A549 (cell line): ENCODE results near the gene TP53TG5. TPM values are rescaled to one million over a fixed set of nuclear protein-coding genes. Genes with fewer than 3 reads are reported as not detected.
A peak's percentile ranks its signal among the peaks of the same experiment; 100 is the strongest.

Experiments used
- ATAC-seq, 2 experiments: fragments of 200-7000 bp in 1 of 2; fragments of >200 bp in 1 of 2; cut with Nextera tagmentation in 1 of 2; cut with Tn5 transposase in 1 of 2; 3 replicates each; pipeline versions ENCODE4 v1.8.0 to v1.9.1; 2018 to 2020; ENCODE audit warnings: mild to moderate bottlenecking in 1 of 2, moderate library complexity in 1 of 2
- CTCF ChIA-PET: fragments of 300-600 bp; sonication (Branson Sonifier 250); formaldehyde crosslinking; extraction: SDS; loops from one replicate; lab custom pipeline; 2021; ENCODE audit warnings: antibody characterized with exemption, inconsistent platforms; lab: Yijun Ruan, JAX
- POLR2A ChIA-PET: fragments of 350-600 bp; formaldehyde crosslinking; extraction: SDS; loops from one replicate; lab custom pipeline; 2021; ENCODE audit warnings: antibody characterized with exemption, inconsistent platforms; lab: Yijun Ruan, JAX
- DNase-seq, 2 experiments: peaks; one replicate each; pipeline versions ENCODE4 v3.0.0 to v3.0.0-alpha.2; 2011 to 2016; ENCODE audit warnings: low read depth in 1 of 2, low spot score in 1 of 2
- FAIRE-seq: peaks from 2 replicates; lab custom pipeline; 2011; peaks lifted over from hg19 to GRCh38; lab: Jason Lieb, UNC
- H3K27ac ChIP-seq, 2 experiments: fragments of >200 bp; sonication (Bioruptor Twin); formaldehyde crosslinking; 3 replicates each; pipeline ENCODE4 v1.5.1; 2016 to 2017
- H3K4me1 ChIP-seq: fragments of >200 bp; sonication (Bioruptor Twin); formaldehyde crosslinking; 3 replicates; pipeline ENCODE4 v1.6.1; 2016
- H3K4me2 ChIP-seq: fragments of >200 bp; sonication (Bioruptor Twin); formaldehyde crosslinking; 3 replicates; pipeline ENCODE4 v1.6.1; 2016
- H3K4me3 ChIP-seq: fragments of >200 bp; sonication (Bioruptor Twin); formaldehyde crosslinking; 3 replicates; pipeline ENCODE4 v1.5.1; 2016
- H3K9me3 ChIP-seq: fragments of >200 bp; sonication (Bioruptor Twin); formaldehyde crosslinking; 3 replicates; pipeline ENCODE4 v1.6.1; 2016
- CBX2 ChIP-seq: fragments of 200-600 bp; sonication (generic); IDR thresholded peaks from 2 replicates; pipeline ENCODE4 v1.6.1; 2016; ENCODE audit warnings: low read depth, mild to moderate bottlenecking, borderline replicate concordance
- CEBPB ChIP-seq, 2 experiments: fragments of >200 bp in 1 of 2; sonication (Bioruptor Twin) in 1 of 2; formaldehyde crosslinking in 1 of 2; IDR thresholded peaks; 2 replicates each; pipeline ENCODE4 v1.6.1; 2012 to 2016
- FOSB ChIP-seq: fragments of 250-450 bp; sonication (Bioruptor Pico); IDR thresholded peaks from 2 replicates; pipeline ENCODE4 v1.5.0; 2020; ENCODE audit warnings: mild to moderate bottlenecking, moderate library complexity
- FOSL2 ChIP-seq, 2 experiments: fragments of 450-650 bp in 1 of 2; fragments of >200 bp in 1 of 2; sonication (Bioruptor Twin) in 1 of 2; formaldehyde crosslinking; IDR thresholded peaks; 2 replicates each; pipeline versions ENCODE4 v1.5.0 to v1.6.1; 2016 to 2020; ENCODE audit warnings: mild to moderate bottlenecking in 1 of 2, moderate library complexity in 1 of 2
- GATA3 ChIP-seq: IDR thresholded peaks from 2 replicates; pipeline ENCODE4 v1.6.1; 2012; ENCODE audit warnings: borderline replicate concordance
- HEYL ChIP-seq: fragments of 250-450 bp; sonication (Bioruptor Pico); IDR thresholded peaks from 2 replicates; pipeline ENCODE4 v1.8.0; 2021; ENCODE audit warnings: mild to moderate bottlenecking, moderate library complexity
- JUN ChIP-seq, 2 experiments: fragments of >200 bp; sonication (Bioruptor Twin); formaldehyde crosslinking; IDR thresholded peaks; 2 replicates in 1 of 2; 3 replicates in 1 of 2; pipeline ENCODE4 v1.6.1; 2016 to 2017
- JUNB ChIP-seq: fragments of >200 bp; sonication (Bioruptor Twin); formaldehyde crosslinking; IDR thresholded peaks from 2 replicates; pipeline ENCODE4 v1.6.1; 2016
- KDM1A ChIP-seq: fragments of 200-600 bp; sonication (generic); IDR thresholded peaks from 2 replicates; pipeline ENCODE4 v1.6.1; 2016; ENCODE audit warnings: low read depth, mild to moderate bottlenecking
- MAFK ChIP-seq: fragments of 450-650 bp; IDR thresholded peaks from 2 replicates; pipeline ENCODE4 v1.6.1; 2014; ENCODE audit not compliant: partially characterized antibody
- NFE2L2 ChIP-seq: fragments of 150-350 bp; conservative IDR thresholded peaks from 2 replicates; pipeline ENCODE4 v1.6.1; 2014; ENCODE audit warnings: low read length
- NR3C1 ChIP-seq: fragments of >200 bp; sonication (Bioruptor Twin); formaldehyde crosslinking; IDR thresholded peaks from 3 replicates; pipeline ENCODE4 v1.6.1; 2017
- RCOR1 ChIP-seq: fragments of 150-350 bp; IDR thresholded peaks from 2 replicates; pipeline ENCODE4 v1.6.1; 2014; ENCODE audit warnings: antibody characterized with exemption, low read length, low read depth
- RNF2 ChIP-seq: fragments of 200-600 bp; sonication (generic); IDR thresholded peaks from 2 replicates; pipeline ENCODE4 v1.6.1; 2016; ENCODE audit warnings: low read depth, mild to moderate bottlenecking, antibody characterized with exemption, moderate library complexity, borderline replicate concordance
- WGBS: methylation state at CpG from one replicate; pipeline ENCODE4 v1.1.6; 2017; ENCODE audit errors: missing lambda C conversion rate; 5-methylcytosine and 5-hydroxymethylcytosine counted together
- polyA plus RNA-seq, 4 experiments: library from polyadenylated mRNA; depleted of rRNA in 3 of 4; stranded (reverse); fragments of >200 nt; fragmentation: RNase III in 1 of 4; extraction: RNeasy Plus Mini Kit Qiagen cat#74134 plus additional on column Dnase treatment in 1 of 4; gene quantifications; 2 replicates in 3 of 4; 3 replicates in 1 of 4; pipeline ENCODE4 v1.2.3, GENCODE V29; 2011 to 2017
- TF ChIP-seq, protein P1 (sequence below): IDR thresholded peaks from 2 replicates; pipeline ENCODE4 v1.6.1; 2012
- TF ChIP-seq, protein P2 (sequence below): fragments of 450-650 bp; IDR thresholded peaks from 2 replicates; pipeline ENCODE4 v1.6.1; 2014; ENCODE audit warnings: antibody characterized with exemption
- TF ChIP-seq, protein P3 (sequence below): IDR thresholded peaks from 2 replicates; pipeline ENCODE4 v1.6.1; 2012
- TF ChIP-seq, protein P4 (sequence below): fragments of >200 bp; sonication (Bioruptor Twin); formaldehyde crosslinking; IDR thresholded peaks from 2 replicates; pipeline ENCODE4 v1.6.1; 2016

TP53TG5 gene
- polyA plus RNA-seq, 2 of the 4 experiments (the other 2 are of a cell fraction): not detected

- H3K27ac ChIP-seq: peak overlapping the region; percentile 46 to 79
- POLR2A ChIA-PET: interaction anchor here (1.0 to 1.6 kb wide), 6 partner anchors 9 to 516 kb away, joined by 4 to 6 read pairs (median 4); partner anchors contain the start of gene SYS1
- ATAC-seq (peak; percentile 87), FAIRE-seq (no peak)
- no peaks in the 10 kb centered on the region for H3K9me3 ChIP-seq
- H3K4me1 ChIP-seq: peaks cover 39% of the 10 kb centered on the region
- WGBS: 42% methylated on average over 12 of the region's 17 CpGs
- CTCF ChIA-PET: interaction anchor here (0.7 to 7.9 kb wide), 14 partner anchors 12 to 352 kb away, joined by 3 to 70 read pairs (median 4); partner anchors contain the start of gene SYS1
- peak overlapping the region; percentile 64 for H3K4me2 ChIP-seq
- no peak overlapping the region for H3K4me3 ChIP-seq
- no peak for TF ChIP-seq RNF2
- TF ChIP-seq FOSL2 (IDR thresholded peaks at IDR 0.05): peak; percentile 55; the same call in 1 of the 2 replicates
- peak; percentile 79 for TF ChIP-seq FOSL2 (CRISPR knock-in tag; IDR thresholded peaks at IDR 0.05)
- peak; percentile 49; the same call in 1 of the 2 replicates for TF ChIP-seq GATA3
- TF ChIP-seq, protein P1, sequence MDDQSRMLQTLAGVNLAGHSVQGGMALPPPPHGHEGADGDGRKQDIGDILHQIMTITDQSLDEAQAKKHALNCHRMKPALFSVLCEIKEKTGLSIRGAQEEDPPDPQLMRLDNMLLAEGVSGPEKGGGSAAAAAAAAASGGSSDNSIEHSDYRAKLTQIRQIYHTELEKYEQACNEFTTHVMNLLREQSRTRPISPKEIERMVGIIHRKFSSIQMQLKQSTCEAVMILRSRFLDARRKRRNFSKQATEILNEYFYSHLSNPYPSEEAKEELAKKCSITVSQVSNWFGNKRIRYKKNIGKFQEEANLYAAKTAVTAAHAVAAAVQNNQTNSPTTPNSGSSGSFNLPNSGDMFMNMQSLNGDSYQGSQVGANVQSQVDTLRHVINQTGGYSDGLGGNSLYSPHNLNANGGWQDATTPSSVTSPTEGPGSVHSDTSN: peak; percentile 18; the same call in 1 of the 2 replicates
- no peak for TF ChIP-seq CBX2
- 0 out of 5 replicates have a peak, but pooled peaks of 1 of the 2 experiments have one; percentile 28 for TF ChIP-seq JUN (IDR thresholded peaks at IDR 0.05)
- peak; percentile 45 for TF ChIP-seq MAFK
- TF ChIP-seq, protein P2, sequence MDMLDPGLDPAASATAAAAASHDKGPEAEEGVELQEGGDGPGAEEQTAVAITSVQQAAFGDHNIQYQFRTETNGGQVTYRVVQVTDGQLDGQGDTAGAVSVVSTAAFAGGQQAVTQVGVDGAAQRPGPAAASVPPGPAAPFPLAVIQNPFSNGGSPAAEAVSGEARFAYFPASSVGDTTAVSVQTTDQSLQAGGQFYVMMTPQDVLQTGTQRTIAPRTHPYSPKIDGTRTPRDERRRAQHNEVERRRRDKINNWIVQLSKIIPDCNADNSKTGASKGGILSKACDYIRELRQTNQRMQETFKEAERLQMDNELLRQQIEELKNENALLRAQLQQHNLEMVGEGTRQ: peak; percentile 32; the same call in 1 of the 2 replicates
- peak; percentile 53 for TF ChIP-seq JUNB
- TF ChIP-seq, protein P3, sequence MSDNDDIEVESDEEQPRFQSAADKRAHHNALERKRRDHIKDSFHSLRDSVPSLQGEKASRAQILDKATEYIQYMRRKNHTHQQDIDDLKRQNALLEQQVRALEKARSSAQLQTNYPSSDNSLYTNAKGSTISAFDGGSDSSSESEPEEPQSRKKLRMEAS: peak; percentile 58
- TF ChIP-seq FOSB (CRISPR knock-in tag): no peak
- TF ChIP-seq CEBPB (IDR thresholded peaks at IDR 0.05): peak in 1 of 2 experiments; percentile 46; a peak in 1 of 4 replicates
- TF ChIP-seq, all 56 proteins: peak for 9
- DNase-seq: peak; percentile 72 to 90
These were observed 41.3 kb upstream of the TP53TG5 start for GRCh38 chr20:45419188-45420091.

GRCh38 chr20:45416917-45417316, 38.8 kb upstream of the TP53TG5 start:
- Histone ChIP-seq H3K9me3 (no peaks in the 10 kb centered on the region), H3K27ac (peak overlapping the region; percentile 91; a peak in 5 of 6 replicates)
- 84% methylated on average over 2 of the region's 2 CpGs for WGBS
- DNase-seq: no peak
- CTCF ChIA-PET: interaction anchor here (1.3 to 7.9 kb wide), 4 partner anchors 19 to 97 kb away, joined by 3 to 70 read pairs (median 14); no protein-coding TSS in a partner anchor
- TF ChIP-seq, protein P4, sequence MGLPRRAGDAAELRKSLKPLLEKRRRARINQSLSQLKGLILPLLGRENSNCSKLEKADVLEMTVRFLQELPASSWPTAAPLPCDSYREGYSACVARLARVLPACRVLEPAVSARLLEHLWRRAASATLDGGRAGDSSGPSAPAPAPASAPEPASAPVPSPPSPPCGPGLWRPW: no peak
- TF ChIP-seq FOSB (CRISPR knock-in tag) (no peak), HEYL (CRISPR knock-in tag) (no peak), FOSL2 (IDR thresholded peaks at IDR 0.05) (no peak), FOSL2 (CRISPR knock-in tag; IDR thresholded peaks at IDR 0.05) (no peak), KDM1A (no peak), NFE2L2 (no peak), NR3C1 (no peak), RCOR1 (no peak), RNF2 (no peak), JUNB (no peak)
- TF ChIP-seq, protein P1: no peak
- TF ChIP-seq, all 56 proteins: peak for 0
- FAIRE-seq: no peak
- POLR2A ChIA-PET: interaction anchor here (1.2 to 2.3 kb wide), 4 partner anchors 10 to 54 kb away, joined by 3 to 15 read pairs (median 7); partner anchors contain the start of gene SYS1
- Histone ChIP-seq H3K4me3 (peak overlapping the region; percentile 92), H3K4me2 (peak overlapping the region; percentile 82), H3K4me1 (peaks cover 39% of the 10 kb centered on the region)
- ATAC-seq: no peak
